Measurements from ENCODE around the gene TENM4. TPM values are rescaled to one million over a fixed set of nuclear protein-coding genes. Genes with fewer than 3 reads are reported as not detected.
A peak's percentile ranks its signal among the peaks of the same experiment; 100 is the strongest.

The TENM4 gene
- total RNA-seq: not detected
- not detected for polyA plus RNA-seq
- total RNA-seq: 0 to 0.26 (median 0.04) reads per million in 6 experiments

DNA sequence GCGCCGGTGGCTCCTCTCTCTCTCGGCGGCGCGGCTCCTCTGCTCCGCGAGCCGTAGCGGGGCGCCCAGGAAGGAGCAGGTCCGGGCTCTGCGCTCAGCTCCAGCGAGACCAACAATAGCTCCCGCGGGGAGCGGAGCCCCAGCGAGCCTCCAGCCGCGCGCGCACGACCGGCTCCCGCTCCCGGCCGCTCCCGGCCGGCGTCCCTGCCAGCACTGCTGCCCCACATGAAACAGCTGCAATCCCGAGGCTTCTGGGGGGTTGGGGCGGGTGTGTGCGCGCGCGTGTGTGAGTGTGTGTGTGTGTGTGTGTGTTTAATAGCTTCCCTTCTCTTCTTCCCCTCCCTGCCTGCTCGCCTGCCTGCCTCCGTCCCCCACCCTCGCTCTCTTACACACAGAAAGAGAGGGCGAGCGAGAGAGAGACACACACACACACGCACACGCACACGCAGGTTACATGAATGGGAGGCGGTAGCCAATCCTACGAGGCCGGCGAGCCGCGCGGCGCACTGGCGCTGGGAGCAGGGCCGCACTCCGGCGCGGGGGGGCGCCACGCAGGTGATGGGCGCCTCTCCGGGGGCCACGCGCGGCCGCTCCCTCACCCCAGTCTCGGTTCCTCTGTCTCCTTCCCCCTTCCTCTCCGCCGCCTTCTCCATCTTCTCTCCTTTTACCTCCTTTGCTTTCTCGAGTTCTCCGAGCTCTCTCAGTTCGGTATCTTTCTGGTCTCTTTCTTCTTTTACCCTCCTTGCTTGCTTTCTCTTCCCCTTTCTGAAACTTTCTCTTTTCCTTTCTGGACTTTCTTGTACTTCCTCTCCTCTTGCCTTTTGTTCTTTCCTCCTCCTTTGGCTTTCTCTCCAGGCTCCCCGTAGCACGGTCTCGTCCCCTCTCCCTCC, at the start of gene TENM4:
TENM4 (minus strand) TSS at position 460 of the 890 bp plus-strand sequence. CDS start 371,086 bp downstream, outside the sequence.
- peak within 1 kb of the TSS in 1 of 10 donors; percentile 42 for H3K27ac Mint-ChIP-seq
- peak within 1 kb of the TSS in 8 of 10 donors; percentile 10 to 84 (median 55) for H3K4me3 Mint-ChIP-seq
- DNase-seq (no peak), ATAC-seq (no peak)
- H3K27me3 Mint-ChIP-seq: peaks cover 40 to 79% (median 61%) of the 10 kb centered on the region in 5 donors
- POLR2A ChIA-PET: no interaction called here
- H3K9me3 Mint-ChIP-seq: peaks cover 0 to 15% (median 3%) of the 10 kb centered on the region in 9 donors
- peaks cover 4 to 27% (median 16%) of the 10 kb centered on the region in 4 donors for H3K4me1 Mint-ChIP-seq
- peaks cover 0 to 10% (median 6%) of the 10 kb centered on the region in 3 donors for H3K36me3 Mint-ChIP-seq

DNA sequence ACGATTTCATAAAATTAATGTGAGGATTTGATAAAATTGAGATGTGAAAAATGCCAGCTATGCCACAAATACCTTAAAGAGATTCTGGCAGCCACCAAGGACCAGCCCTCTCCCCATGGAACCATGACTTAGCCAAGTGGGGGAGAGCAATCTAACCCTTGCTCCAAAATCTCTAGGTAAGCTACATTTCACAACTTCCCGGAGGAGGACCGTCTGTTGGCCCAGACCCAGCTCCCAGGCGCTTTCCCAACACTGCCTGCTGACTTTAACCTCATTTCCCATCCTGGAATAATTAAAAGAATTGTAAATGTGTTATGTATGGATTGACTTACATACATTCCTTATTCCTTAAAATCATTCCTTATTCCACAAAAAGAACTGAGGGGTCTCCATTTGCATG, 47.5 kb upstream of the TENM4 start:
- Mint-ChIP-seq H3K9me3 (peaks cover 0 to 5% (median 0%) of the 10 kb centered on the region in 9 donors), H3K36me3 (no peaks in the 10 kb centered on the region), H3K4me1 (peaks cover 0 to 10% (median 3%) of the 10 kb centered on the region in 4 donors), H3K4me3 (no peak overlapping the region), H3K27me3 (peaks cover 0 to 8% (median 4%) of the 10 kb centered on the region in 5 donors), H3K27ac (no peak overlapping the region)
- POLR2A ChIA-PET: no interaction called here
- DNase-seq: no peak
- ATAC-seq: no peak

DNA sequence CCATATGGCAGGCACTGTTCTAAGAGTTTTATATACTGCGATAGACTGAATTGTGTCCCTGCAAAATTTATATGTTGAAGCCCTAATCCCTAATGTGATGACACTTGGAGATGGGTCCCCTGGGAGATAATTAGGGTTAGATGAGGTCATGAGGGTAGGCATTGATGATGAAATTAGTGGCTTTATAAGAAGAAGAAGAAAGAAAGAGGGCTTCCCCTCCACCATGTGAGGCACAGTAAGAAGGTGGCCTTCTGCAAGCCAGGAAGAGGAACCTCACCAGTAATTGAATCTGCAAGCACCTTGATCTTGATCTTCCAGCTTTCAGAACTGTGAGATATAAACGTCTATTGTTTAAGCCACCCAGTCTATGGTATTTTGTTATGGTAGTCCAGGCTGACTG, 46.6 kb upstream of the TENM4 start:
- Mint-ChIP-seq H3K27ac (no peak overlapping the region), H3K9me3 (peaks cover 0 to 5% (median 0%) of the 10 kb centered on the region in 9 donors), H3K4me3 (no peak overlapping the region), H3K4me1 (peaks cover 2 to 10% (median 4%) of the 10 kb centered on the region in 4 donors), H3K36me3 (no peaks in the 10 kb centered on the region), H3K27me3 (peaks cover 0 to 6% (median 2%) of the 10 kb centered on the region in 5 donors)
- POLR2A ChIA-PET: no interaction called here
- no peak for DNase-seq
- ATAC-seq: no peak

DNA sequence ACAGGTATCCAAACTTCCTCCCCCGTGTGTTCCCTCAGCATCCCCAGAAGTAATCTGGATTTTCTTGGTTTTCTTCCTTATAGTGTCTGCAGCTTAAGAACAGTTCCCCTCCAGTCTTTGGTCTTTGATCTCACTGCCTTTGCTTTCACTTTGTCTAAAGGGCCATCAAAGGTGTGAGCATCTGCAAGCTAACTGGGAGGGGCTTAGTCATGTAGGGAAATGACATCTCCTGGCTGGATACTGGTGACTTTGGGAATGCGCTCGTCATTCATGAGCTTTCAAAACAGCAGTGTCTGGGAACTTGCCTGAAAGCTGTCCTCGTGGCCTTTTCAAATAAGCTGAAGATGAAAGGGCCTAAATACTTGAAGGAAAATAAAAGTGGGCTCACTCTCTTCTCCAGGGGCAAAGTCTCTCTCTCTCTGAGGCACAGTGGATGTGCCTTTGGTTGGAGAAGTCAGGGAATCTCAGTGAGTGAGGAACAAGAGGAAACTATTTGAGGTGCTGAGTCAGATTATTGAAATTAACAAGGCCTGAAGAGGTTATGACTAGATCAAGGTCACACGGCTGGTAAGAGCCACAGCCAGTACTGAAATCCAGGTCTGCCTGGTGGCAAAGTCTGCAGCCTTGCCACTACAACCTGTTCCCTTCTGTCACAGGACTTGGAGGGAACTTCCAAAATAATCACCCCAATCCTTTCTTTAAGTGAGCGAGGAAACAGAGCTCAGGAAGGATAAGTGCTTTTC, 45.6 kb upstream of the TENM4 start:
- ATAC-seq (no peak), DNase-seq (no peak)
- H3K9me3 Mint-ChIP-seq: peaks cover 0 to 3% (median 0%) of the 10 kb centered on the region in 9 donors
- H3K36me3 Mint-ChIP-seq: no peaks in the 10 kb centered on the region
- peaks cover 0 to 3% (median 0%) of the 10 kb centered on the region in 5 donors for H3K27me3 Mint-ChIP-seq
- peak overlapping the region in 1 of 10 donors; percentile 25 for H3K4me3 Mint-ChIP-seq
- POLR2A ChIA-PET: no interaction called here
- no peak overlapping the region for H3K27ac Mint-ChIP-seq
- H3K4me1 Mint-ChIP-seq: peaks cover 2 to 10% (median 5%) of the 10 kb centered on the region in 4 donors

DNA sequence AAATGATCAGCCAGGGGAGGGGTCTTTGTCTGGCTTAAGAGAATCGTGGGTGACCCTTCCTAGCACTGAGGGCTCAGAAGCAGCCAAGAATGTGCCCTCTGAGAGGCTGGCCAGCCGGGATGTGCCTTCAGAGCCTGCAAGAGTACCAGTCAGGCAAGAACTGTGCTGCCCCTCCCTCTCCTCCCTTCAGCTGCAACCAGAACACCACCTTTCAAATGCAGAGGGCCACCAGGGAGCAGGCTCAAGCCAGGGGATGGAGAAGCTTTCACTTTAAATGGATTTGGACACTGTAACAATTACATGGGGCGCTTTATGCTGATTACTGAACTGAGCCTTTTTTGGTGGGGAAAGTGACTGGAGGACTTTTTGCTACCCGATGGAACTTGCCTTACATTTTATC, 44.9 kb upstream of the TENM4 start:
- DNase-seq (no peak), ATAC-seq (no peak)
- Mint-ChIP-seq H3K27me3 (peaks cover 0 to 3% (median 0%) of the 10 kb centered on the region in 5 donors), H3K9me3 (peaks cover 0 to 3% (median 0%) of the 10 kb centered on the region in 9 donors), H3K4me1 (peaks cover 2 to 10% (median 5%) of the 10 kb centered on the region in 4 donors), H3K36me3 (no peaks in the 10 kb centered on the region), H3K4me3 (no peak overlapping the region), H3K27ac (no peak overlapping the region)
- POLR2A ChIA-PET: no interaction called here

DNA sequence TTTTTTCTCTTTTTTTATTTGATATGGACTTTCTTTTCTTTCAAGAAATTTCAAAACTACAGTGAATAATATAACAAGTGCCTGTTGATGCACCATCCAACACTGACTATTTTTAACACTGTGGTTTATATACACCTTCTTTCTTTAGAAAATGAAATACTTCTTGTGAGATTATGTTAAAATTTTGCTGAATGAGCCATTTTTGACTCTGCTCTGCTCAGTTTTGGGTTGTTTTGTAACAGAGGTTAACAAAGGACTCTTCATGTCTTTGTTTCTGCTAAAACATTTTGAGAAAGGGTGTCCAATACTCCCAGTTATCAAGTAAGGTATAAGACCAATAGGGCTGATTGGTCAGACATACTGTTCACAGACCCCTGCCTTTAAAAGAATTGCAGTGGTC, 44.0 kb upstream of the TENM4 start:
- H3K4me1 Mint-ChIP-seq: peaks cover 2 to 10% (median 5%) of the 10 kb centered on the region in 4 donors
- H3K4me3 Mint-ChIP-seq: no peak overlapping the region
- no peaks in the 10 kb centered on the region for H3K36me3 Mint-ChIP-seq
- POLR2A ChIA-PET: no interaction called here
- no peak overlapping the region for H3K27ac Mint-ChIP-seq
- ATAC-seq (no peak), DNase-seq (no peak)
- peaks cover 0 to 5% (median 2%) of the 10 kb centered on the region in 5 donors for H3K27me3 Mint-ChIP-seq
- peaks cover 0 to 3% (median 0%) of the 10 kb centered on the region in 9 donors for H3K9me3 Mint-ChIP-seq

DNA sequence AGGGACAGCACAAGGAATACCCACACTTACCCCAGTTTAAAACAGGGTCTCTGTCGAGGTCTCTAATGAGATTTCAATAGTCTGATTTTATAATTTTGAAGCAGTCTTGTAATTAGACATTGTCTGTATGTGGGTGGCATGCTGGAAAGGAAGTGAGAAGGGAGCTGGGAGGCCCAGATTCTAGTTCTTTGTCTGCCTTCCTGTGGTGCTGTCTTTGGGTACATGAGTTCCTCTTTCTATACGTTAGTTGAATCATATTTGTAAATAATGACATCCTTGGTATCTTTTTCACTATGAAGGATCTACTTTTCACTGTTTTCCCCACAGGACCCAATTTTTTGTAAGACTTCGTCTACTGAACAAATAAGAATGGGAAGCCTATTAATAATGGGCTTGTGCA, 42.0 kb upstream of the TENM4 start:
- Mint-ChIP-seq H3K4me3 (no peak overlapping the region), H3K4me1 (peaks cover 2 to 10% (median 5%) of the 10 kb centered on the region in 4 donors), H3K36me3 (no peaks in the 10 kb centered on the region), H3K27me3 (peaks cover 0 to 15% (median 2%) of the 10 kb centered on the region in 5 donors), H3K9me3 (peaks cover 0 to 3% (median 0%) of the 10 kb centered on the region in 9 donors), H3K27ac (no peak overlapping the region)
- no peak for DNase-seq
- POLR2A ChIA-PET: no interaction called here
- no peak for ATAC-seq

DNA sequence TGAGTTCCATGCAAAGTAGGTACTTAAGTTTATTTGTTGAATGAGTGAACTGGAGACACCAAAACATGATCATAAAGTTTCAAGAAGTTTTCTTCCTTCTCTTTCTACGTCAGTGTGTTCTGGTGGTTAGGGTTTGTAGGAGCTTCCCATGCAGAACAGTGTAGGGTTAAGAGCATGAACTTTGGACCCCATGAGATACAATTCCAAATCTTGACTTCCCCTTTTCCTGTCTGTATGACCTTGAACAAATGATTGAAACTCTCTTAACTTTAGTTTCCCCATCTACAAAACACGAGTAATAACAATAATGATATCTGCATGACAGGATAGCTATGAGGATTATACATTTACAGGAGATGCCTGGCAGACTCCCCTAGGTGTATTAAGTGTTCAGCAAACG, 41.0 kb upstream of the TENM4 start:
- no peak overlapping the region for H3K27ac Mint-ChIP-seq
- no peak for DNase-seq
- POLR2A ChIA-PET: no interaction called here
- peaks cover 0 to 15% (median 2%) of the 10 kb centered on the region in 5 donors for H3K27me3 Mint-ChIP-seq
- H3K4me1 Mint-ChIP-seq: peaks cover 2 to 10% (median 5%) of the 10 kb centered on the region in 4 donors
- no peaks in the 10 kb centered on the region for H3K36me3 Mint-ChIP-seq
- H3K9me3 Mint-ChIP-seq: peaks cover 0 to 6% (median 0%) of the 10 kb centered on the region in 9 donors
- no peak for ATAC-seq
- no peak overlapping the region for H3K4me3 Mint-ChIP-seq

DNA sequence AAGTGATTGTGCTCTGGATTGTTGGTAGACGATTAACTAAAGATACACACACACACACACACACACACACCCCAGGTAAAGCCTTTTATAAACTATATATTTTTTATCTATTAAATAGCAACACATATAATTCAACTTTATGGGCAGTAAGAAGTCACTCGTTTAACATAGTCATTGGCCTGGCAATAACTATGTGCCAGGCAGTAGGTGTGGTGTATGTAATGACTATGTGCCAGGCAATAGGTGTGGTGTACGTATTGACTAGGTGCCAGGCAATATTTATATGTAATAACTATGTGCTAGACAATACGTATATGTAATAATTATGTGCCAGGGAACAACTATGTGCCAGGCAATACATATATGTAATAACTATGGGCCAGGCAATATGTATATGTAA, 40.0 kb upstream of the TENM4 start:
- Mint-ChIP-seq H3K27ac (no peak overlapping the region), H3K4me1 (peaks cover 0 to 5% (median 2%) of the 10 kb centered on the region in 4 donors), H3K9me3 (peaks cover 0 to 9% (median 1%) of the 10 kb centered on the region in 9 donors), H3K27me3 (peaks cover 0 to 15% (median 2%) of the 10 kb centered on the region in 5 donors), H3K4me3 (no peak overlapping the region), H3K36me3 (no peaks in the 10 kb centered on the region)
- ATAC-seq (no peak), DNase-seq (no peak)
- POLR2A ChIA-PET: no interaction called here

DNA sequence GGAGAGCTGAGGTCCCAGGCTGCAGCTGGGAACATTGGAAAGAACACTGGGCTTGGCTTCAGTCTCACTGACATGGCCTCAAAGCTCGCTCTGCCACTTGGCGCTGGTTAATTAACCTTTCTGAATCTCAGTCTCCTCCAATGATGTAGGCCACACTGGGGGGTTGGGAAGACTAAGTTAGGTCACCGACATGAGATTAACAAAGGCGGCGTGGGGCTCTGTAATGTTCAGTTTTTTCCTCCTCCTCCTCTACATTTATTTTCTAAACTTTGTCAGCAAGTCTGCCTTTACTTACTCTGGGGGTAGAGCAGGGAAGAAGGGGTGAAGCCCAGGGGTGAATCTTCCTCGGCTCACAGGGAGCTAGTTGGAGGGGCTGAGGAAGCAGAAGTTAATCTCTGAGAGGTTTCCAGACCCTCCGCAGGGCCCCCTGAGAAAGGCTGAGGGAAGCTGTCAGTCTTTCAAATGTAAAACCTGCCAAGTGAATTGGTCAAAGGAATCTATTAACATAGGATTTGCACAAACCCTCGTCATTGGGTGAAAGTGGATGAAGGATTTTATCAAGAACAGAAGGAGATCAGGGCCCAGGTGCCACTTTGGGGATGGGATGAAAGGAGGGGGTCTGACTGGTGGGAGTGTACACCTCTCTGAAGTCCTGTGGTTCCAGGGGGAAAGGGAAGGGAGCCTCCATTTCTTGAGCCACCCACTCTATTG, 32.1 kb upstream of the TENM4 start:
- H3K4me3 Mint-ChIP-seq: no peak overlapping the region
- peaks cover 0 to 22% (median 4%) of the 10 kb centered on the region in 9 donors for H3K9me3 Mint-ChIP-seq
- ATAC-seq (no peak), DNase-seq (no peak)
- H3K36me3 Mint-ChIP-seq: no peaks in the 10 kb centered on the region
- H3K4me1 Mint-ChIP-seq: peaks cover 0 to 1% (median 0%) of the 10 kb centered on the region in 4 donors
- POLR2A ChIA-PET: no interaction called here
- H3K27me3 Mint-ChIP-seq: peaks cover 5 to 44% (median 8%) of the 10 kb centered on the region in 5 donors
- no peak overlapping the region for H3K27ac Mint-ChIP-seq

DNA sequence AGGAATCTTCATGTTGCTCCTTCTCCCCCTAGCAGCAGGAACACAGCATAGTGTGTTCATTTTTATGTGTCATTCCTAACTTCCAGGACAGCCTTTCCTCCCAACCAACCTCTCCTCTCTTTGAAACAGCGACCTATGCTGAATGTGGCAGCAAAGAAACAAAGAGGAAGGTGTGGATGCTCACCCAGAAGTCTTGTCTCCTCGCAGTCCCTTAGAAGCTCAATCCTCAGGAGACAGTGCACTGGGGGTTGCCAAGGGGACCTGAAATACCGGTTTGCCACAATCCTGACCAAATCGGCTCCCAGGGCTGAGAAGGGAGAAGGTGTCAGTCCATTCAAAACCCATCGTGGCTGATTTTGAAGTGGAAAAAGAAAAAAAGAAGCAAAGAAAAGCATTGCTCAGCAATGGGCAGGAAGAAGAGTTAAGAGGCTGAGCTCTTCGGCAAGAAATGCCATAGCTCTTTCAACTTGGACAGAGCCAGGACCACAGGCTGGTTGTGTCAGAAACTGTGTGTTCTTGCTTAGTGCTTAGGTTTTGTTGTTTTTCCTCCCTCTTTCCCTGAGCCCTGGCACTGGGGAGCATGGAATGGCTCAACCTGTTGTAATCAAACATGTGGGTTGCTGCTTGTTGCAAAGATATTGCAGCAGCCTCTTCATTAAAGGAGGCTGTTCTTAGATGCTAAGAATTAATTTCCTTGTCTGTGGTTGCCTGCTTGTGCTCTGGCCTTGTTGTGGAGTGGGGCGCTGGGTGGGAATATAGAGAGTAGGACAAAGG, 30.4 kb upstream of the TENM4 start:
- no peak overlapping the region for H3K4me3 Mint-ChIP-seq
- ATAC-seq: no peak
- H3K27ac Mint-ChIP-seq: no peak overlapping the region
- POLR2A ChIA-PET: no interaction called here
- no peaks in the 10 kb centered on the region for H3K36me3 Mint-ChIP-seq
- H3K27me3 Mint-ChIP-seq: peaks cover 5 to 44% (median 8%) of the 10 kb centered on the region in 5 donors
- peaks cover 0 to 17% (median 4%) of the 10 kb centered on the region in 9 donors for H3K9me3 Mint-ChIP-seq
- DNase-seq: no peak
- H3K4me1 Mint-ChIP-seq: peaks cover 0 to 1% (median 0%) of the 10 kb centered on the region in 4 donors

DNA sequence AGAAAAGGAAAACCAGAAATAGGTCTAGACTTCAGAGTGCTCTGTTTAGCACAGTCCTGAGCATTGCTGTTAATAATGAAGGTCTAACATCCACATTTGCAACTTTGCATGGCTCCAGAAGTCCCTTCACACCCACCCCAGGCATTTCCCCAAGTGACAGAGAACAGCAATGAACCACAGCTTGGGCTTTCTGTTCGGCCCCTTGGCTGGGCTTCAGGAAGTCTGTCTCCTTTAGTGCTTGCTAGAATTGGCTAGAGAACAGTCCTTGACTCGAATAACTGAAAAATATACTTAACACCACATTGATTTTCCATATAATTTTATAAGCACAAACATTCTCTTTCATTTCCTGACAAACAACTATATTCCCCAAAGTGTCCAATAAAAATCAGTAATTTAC, 29.3 kb upstream of the TENM4 start:
- Mint-ChIP-seq H3K36me3 (no peaks in the 10 kb centered on the region), H3K27me3 (peaks cover 5 to 44% (median 8%) of the 10 kb centered on the region in 5 donors), H3K9me3 (peaks cover 0 to 11% (median 4%) of the 10 kb centered on the region in 9 donors), H3K27ac (peak overlapping the region in 1 of 10 donors; percentile 64), H3K4me3 (no peak overlapping the region), H3K4me1 (peaks cover 0 to 1% (median 0%) of the 10 kb centered on the region in 4 donors)
- DNase-seq: no peak
- no peak for ATAC-seq
- POLR2A ChIA-PET: no interaction called here

Data from naive thymus-derived CD8-positive, alpha-beta T cell (primary cell).